Fibroblast of mammary gland (primary cell): ENCODE results near the gene ZNF438.
A peak's percentile ranks its signal among the peaks of the same experiment; 100 is the strongest.

ENCODE experiments used
- DNase-seq: peaks from one replicate; pipeline ENCODE4 v3.0.0-alpha.2; 2010; ENCODE audit warnings: low read depth
- H3K4me3 ChIP-seq: 2 replicates; pipeline ENCODE4 v1.5.1; 2011; ENCODE audit warnings: low read depth, mild to moderate bottlenecking, low read length, moderate library complexity; ENCODE audit not compliant: control insufficient read depth
- CTCF ChIP-seq: conservative IDR thresholded peaks from 2 replicates; pipeline ENCODE4 v1.5.1; 2011; ENCODE audit warnings: low read depth, low read length, inconsistent platforms; ENCODE audit not compliant: control insufficient read depth, insufficient read depth

Gene ZNF438

GRCh38 chr10:30842185-30842584 lies 189.5 kb downstream of the ZNF438 start:
- TF ChIP-seq CTCF = peak; percentile 15
- no peak overlapping the region for H3K4me3 ChIP-seq
- DNase-seq = no peak

- DNase-seq = peak; percentile 55
- no peak overlapping the region for H3K4me3 ChIP-seq
- no peak for TF ChIP-seq CTCF
These were observed 191.1 kb downstream of the ZNF438 start for GRCh38 chr10:30840395-30841050.

DNA sequence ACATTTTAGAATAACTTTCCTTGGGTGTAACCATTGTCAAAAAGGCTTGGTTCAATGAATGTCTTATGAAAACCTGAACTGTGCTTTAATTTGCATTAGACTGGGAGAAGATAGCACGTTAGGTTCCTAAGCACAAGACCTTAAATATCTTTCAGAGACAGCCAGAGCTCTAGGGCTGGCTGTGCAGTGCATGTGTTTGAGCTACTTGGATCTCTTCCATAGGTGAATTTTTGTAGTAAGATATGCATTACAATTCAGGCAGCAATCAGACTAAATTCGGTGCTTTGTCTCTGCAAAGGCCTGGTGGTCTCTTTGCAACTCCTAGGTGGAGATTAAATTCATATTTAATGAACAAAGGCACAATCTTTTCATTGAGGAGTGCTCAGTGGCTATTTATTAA lies 192.0 kb downstream of the ZNF438 start:
- no peak for TF ChIP-seq CTCF
- DNase-seq = no peak
- H3K4me3 ChIP-seq = no peak overlapping the region

DNA sequence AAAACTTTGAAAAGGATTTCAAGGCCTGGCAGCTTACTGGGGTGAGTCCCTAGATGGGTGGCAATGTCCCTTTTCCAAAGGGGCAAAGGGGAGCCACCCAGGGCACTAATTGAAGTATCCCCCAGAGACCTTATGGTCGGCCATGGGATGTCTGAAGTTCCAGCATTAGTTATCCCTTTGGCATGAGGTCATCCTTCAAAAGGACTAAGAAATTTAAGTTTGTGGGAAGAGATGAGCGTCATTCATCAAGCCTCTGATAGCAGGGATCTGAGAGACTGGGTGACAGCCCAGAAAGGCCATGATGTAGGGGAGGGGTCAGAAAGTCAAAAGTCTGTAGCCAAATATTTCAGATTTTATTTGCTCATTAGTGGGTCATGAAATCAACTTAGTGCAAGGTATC lies 195.3 kb downstream of the ZNF438 start:
- no peak for TF ChIP-seq CTCF
- H3K4me3 ChIP-seq = no peak overlapping the region
- no peak for DNase-seq

- H3K4me3 ChIP-seq = no peak overlapping the region
- no peak for TF ChIP-seq CTCF
- no peak for DNase-seq
These were observed 196.5 kb downstream of the ZNF438 start for GRCh38 chr10:30835146-30835545.

DNA sequence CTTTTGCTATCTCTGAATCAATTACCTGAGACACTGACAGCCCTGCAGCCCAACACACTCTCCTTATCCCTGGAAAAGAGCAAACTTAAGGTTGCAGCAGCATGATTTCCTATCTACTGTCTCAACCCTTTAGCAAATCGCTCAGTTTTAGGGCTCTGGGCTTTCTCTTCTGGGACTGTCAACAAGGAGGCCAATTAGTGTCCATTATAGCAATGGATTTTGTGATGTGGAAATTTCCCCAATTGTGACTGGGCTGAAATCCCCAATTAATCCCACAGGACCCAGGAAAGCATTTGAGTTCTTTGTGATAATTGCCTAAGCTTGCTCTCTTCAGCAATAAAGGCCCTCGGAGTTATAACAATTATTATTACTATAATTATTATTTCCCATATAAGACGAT lies 197.0 kb downstream of the ZNF438 start:
- DNase-seq = no peak
- no peak for TF ChIP-seq CTCF
- H3K4me3 ChIP-seq = no peak overlapping the region

DNA sequence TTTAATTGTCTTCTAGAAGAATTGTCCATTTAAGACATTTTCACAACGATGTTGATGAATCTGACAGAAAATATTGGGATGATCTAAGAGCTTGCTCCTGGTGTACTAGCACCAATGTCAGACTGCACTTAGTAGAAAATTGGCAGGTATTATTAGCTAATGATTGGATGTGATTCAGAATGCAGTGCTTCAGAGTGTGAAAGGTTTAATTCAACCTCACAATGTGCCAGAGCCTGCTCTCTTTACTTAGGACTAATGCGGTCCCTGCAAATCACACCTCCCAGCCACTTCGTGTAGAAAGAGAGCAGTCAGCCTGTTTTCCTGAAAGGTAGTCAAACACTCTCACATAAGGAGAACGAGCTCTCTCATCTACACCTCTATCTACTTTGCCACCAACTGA lies 197.5 kb downstream of the ZNF438 start:
- no peak overlapping the region for H3K4me3 ChIP-seq
- DNase-seq = no peak
- no peak for TF ChIP-seq CTCF
